GM21447 (cell line): ENCODE measurements around the gene RRBP1.

Experiments
- ATAC-seq: cut with Tn5 transposase; IDR thresholded peaks from one replicate; pipeline ENCODE4 v1.9.1; 2021; ENCODE audit not compliant: unreplicated experiment

The RRBP1 gene

DNA sequence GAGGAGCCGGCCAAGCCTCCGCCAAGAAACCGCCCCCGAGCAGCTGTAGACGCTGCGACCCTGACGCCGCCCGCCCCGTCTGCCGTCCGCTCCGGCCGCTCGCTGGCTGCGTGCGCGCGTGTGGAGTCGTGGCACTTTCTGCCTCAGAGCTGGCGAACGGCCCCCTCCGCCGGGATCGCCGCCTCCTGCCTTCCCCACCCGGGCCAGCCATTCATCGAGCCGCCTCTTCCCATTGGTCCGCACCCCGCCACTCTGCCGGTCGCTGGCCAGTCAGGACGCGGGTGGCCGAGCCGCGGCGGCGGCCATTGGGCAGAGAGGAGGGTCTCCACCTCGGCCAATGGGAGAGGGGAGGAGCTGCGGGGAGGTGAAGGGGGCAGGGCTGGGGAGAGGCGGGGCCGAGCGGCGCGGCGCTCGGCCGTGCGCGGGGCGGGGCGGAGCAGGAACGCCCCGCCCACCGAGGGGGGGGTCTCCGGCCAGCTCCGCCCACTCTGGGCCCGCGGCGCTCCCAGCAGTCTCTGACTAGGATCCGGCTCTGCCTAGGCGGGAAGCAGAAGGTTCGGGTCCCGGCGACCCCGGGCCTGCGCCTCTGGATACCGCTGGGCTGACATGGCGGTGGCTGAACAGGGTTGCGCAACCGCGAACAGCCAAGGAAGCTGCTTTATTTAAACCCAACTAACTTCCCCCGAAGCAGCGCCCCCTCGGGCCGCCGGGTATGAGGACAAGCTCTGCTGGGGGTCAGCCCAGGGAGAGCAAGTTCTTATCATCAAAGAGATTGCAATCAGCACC, at the start of gene RRBP1:
TSS of gene RRBP1 (minus strand) at position 140 of the 786 bp plus-strand sequence. CDS start 21,735 bp downstream, outside the sequence.
- peak; percentile 88 for ATAC-seq

DNA sequence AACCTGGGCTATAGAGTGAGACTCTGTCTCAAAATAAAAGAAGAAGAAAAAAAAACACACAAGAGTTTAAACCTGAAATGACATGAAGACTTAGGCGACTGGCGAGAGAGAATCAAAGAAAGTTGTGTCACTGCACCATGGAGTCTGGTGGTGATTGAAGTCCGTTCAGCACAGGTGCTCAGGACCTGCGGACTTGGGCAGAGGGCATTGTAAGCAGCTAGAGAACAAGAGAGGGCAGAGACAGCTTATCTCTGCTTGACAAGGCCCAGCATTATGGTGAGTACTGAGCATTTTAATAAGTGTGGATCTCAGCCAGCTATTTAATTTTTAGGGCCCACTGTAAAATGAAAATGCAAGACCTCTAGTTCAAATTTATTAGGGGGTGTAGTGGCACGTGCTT, 49.2 kb upstream of the RRBP1 start:
- no peak for ATAC-seq

GRCh38 chr20:17730071-17730470, 48.0 kb upstream of the RRBP1 start:
- ATAC-seq: no peak

DNA sequence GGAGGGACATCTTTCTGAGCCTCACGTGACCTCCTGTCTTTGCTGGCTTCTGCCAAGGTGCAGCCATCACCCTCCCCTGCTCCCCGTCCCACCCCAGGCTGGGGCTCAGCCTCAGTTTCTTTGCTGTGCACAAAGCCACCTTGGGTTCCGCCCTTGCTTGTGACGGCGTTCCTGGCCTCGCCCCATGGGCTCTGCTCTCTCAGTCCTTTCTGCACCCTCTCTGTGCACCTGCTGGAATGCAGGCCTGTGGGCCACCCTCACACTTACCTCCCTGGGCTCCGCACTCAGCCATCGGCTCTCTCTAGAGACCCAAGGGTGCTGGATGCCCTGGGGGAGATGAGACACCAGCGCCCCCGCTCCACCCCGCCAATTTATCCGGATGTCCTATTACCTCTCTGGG, 46.0 kb upstream of the RRBP1 start:
- ATAC-seq: no peak

DNA sequence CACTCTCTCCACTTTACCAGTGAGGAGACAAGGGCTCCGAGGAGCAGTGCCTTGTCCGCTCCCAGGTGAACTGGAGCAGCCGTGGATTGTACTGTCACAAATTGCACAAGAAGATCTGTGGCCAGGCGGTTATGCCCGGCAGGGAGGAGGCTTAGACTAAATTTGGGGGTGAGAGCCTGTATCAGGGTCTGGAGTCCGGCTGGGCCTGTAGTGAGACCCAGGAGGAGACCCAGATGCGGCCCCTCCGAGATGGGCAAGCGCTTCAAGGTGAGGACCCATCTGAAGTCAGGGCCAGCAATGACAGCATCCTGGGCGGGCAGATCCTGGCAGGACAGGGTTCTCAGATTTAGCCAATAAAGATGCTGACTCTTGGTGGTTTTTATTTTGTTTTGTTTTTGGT, 45.3 kb upstream of the RRBP1 start:
- ATAC-seq: no peak

DNA sequence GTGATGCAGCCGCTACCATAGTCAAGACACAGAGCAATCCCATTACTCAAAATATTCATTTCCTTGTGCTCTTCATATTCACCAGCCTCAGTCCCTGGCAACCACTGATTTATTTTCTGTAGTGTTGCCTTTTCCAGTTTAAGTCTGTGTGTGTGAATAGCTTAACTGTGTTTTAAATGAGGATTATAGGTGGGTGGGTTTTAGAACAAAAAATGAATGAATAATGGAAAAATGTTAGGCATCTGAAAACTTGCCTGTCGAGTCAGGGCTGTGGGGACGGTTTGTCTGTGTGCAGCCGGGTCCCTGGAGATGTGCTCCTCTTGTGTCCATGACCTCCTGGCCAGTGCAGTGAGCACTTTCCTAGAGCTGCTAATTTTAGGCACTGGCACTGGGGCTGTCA, 44.9 kb upstream of the RRBP1 start:
- ATAC-seq: no peak

DNA sequence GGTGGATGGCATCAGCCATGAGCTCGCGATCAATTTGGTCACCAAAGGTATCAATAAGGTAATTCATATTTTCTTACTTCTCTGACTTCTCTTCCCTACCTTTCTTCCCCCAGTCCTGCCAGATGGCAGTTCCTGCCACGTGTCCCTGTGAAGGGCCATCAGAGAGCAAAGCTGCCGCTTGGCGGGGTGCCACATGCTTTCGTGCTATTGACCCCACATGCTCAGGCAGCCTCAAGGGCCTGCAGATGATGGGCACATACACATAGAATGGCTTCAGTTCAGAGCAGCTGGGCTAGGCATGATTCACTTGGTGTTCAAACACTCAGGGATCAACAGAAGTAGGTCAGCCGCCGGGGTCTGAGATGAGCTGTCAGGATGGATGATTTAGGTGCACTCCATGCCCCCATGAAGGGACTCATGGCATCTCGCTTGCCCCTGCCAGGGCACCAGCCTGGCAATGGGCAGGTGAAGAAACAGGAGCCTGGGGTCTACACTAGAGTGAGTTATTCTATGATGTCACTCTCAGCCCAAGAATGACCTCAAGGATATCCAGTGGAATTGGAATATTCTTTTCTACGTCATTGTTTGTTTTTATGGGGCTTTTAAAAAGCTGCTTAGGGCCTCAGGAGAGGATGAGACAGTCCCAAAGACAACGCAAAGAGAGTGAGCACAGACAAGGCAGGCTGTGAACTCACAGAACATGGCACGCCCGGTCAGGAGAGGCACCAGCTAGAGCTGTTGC, 43.2 kb upstream of the RRBP1 start:
- ATAC-seq: no peak

GRCh38 chr20:17723301-17723691, 41.3 kb upstream of the RRBP1 start:
- ATAC-seq: no peak

DNA sequence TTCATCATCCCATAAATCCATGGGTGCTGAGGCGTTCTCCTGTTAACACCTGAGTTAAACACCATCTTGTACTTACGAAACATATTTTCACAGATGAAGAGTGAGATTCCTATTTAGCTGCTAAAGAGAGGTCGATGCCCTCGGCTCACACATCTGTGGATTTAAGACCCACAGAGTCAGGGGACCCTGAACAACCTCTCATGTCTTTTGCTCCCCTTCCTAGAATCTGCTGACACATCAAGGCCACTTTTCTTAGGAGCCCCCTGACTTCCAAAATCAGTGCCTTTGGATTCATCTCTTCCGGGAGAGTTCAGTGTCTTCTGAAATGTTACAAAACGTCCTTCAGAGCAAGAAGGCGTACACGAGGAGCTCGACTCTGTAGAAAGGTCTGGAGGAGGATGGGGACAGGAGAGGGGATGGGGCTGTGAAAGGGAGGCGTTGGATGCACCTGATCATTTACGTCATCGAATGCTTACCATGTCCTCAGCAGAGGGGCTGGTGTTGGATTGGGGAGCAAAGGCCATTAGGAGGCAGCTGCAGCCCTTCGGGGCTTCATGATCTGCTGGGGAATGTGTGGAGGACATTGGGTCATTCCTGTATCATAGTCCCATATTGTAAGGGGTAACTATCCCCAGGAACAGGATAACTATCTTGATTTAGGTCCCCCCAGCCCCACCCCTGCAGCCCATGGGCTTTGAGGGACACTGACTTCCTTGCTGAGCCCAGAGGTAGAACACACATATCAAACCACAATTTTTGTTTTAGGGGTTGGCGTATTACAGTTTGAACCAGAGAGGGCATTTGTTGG, 40.7 kb upstream of the RRBP1 start:
- ATAC-seq: no peak

DNA sequence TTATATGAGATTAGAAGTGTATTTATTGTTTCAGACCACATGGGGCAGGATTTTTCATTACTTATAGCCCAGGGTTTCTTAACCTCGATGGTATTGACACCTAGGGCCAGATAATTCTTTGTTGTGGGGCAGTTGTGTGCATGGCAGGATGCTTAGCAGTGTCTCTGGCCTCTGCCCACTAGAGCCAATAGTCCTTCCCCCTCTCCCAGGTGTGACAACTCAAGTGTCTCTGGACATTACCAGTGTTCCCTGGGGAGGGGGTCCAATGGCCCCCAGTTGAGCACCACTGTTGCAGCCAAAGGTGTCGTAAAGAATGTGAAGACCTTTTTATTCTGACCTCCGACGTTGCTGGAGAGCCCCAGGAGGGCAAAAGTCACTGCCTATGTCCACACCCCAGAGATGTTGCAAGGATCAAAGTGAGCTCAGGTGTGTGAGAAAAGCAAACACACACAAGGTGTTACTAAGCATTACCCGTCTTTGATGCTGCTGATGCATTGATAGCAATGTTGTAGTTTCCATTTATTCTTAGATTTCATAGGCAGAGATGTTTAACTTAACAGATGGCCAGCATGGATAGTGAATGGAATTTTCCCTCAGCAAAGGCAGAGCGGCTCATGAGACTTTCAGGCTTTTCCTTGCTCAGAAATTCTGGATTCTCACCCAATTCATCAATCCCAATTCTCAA, 39.9 kb upstream of the RRBP1 start:
- ATAC-seq: no peak

DNA sequence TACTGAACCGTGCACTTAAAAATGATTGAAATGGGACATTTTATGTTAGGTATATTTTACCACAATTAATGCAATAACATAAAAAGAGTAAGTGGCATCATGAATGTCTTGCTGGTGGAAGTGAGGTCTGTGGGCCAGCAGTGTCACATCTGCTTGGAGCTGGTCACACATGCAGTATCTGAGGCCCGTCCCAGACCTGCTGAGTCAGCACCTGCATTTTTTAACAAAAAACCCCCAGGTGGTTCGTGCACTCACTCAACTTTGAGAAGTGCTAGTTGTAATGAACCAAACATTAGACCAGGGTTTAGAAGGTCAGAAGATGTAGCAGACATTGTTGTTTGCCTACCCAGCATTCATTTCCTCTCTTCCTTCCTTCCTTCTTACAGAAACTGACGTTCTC, 38.7 kb upstream of the RRBP1 start:
- no peak for ATAC-seq

- ATAC-seq: no peak
These were observed 34.3 kb upstream of the RRBP1 start for GRCh38 chr20:17716331-17716730.

DNA sequence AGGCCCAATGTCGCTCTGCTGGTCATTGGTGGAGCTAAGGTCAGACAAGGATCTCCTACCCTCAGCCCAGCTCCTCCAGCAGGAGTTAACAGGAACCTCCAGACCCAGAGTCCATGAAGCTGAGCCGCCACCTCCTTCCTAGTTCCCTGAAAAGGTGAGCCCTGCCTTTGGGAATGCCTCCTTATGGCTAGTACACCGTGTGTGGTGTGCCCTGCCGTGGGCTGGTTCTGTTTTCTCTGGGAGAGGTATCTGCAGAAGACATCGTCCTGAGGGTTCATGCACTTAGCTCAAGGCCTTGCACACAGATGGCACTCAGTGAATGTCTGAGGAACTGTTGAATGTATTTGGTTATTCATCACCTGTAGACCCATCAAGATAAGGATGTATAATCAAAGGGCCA, 33.0 kb upstream of the RRBP1 start:
- ATAC-seq: no peak

DNA sequence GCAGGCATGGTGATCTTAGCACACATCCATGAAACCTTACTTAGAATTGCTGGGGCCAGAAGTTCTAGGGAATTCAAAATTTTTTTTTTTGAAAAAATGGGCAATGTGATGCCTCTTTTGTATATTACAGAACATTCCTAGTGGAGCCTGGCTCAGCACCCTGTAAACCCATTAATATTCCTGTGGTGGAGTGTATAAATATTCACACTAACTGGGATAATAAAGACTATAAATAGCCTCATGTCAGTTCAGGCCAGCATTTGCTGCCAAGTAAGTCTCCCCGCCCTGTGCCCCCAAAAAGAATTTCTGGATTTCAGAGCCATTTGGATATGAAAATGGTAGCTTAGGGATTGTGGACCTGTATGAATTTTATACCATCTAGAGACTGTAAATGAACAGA, 32.6 kb upstream of the RRBP1 start:
- no peak for ATAC-seq

DNA sequence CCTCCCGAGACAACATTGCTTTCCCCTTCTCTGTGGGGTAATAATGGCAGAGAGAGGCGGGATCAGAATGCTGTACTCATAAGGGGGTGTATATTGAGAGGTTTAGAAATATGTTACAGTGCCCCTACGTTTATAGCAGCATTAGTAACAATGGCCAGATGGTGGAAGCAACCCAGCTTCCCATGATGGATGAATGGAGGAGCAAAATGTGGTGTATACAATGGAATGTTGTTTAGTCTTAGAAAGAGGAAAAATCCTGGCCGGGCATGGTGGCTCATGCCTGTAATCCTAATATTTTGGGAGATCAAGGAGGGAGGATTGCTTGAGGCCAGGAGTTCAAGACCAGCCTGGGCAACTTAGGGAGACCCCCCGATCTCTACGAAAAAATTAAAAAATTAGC, 30.7 kb upstream of the RRBP1 start:
- ATAC-seq: no peak

DNA sequence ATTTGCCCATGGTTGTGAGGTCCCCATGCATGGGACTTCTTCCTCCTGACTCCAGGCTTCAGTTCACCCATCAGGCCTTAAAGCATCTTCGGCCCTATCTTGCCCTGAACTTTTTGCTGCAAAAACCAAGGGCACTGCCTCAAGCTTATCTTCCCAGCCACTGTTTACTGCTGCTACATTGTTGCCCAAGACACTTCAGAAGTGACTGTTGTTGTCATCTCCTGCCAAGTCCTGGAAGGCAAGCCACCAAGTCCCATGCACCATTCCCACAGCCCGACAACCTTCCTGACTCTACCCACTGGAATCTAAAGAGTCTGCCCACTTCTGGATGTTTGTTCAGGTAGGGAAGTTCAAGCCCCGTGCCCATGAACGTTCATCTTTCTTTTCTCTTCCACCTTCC, 30.2 kb upstream of the RRBP1 start:
- ATAC-seq: no peak

- ATAC-seq: no peak
These were observed 29.2 kb upstream of the RRBP1 start for GRCh38 chr20:17711267-17711627.

DNA sequence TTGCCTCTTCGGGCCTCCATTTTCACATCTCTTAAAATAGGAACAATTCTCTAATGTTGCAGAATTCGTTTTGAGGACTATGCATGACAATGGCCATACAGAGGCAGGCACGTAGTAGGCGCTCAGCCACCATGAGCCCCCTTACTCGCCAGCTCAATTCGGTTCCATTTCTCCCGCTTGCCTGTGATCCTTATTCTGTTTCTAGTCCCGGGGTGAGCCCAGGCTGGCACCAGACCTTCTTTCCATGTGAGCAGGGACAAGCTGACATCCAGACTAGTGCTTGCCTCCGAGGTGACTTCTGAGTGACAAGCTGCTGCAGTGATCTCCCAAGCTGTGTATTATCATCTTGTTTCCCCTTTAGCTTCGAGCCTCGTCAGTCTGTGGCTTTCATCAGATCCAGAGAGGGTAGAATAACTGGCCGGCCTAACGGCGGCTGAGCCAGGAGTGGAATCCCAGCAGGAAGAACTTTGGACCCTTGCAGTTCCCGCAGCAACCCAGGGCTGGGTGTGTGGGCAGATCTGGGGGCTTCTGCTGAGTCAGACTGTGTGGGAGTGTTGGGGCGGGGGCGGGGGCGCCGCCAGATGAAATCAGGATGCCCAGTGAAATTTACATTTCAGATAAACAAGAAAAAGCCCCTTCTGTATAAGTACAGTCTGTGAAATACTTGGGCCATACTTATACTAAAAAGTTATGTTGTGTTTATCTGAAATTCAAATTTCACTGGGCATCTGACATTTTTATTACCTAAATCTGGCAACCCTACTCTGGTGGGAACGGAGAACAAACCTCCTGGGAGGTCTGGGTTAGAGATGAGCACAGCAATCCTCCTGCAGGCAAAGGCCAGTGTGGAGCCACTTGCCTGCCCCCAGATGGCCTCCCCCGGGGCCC, 28.6 kb upstream of the RRBP1 start:
- no peak for ATAC-seq

DNA sequence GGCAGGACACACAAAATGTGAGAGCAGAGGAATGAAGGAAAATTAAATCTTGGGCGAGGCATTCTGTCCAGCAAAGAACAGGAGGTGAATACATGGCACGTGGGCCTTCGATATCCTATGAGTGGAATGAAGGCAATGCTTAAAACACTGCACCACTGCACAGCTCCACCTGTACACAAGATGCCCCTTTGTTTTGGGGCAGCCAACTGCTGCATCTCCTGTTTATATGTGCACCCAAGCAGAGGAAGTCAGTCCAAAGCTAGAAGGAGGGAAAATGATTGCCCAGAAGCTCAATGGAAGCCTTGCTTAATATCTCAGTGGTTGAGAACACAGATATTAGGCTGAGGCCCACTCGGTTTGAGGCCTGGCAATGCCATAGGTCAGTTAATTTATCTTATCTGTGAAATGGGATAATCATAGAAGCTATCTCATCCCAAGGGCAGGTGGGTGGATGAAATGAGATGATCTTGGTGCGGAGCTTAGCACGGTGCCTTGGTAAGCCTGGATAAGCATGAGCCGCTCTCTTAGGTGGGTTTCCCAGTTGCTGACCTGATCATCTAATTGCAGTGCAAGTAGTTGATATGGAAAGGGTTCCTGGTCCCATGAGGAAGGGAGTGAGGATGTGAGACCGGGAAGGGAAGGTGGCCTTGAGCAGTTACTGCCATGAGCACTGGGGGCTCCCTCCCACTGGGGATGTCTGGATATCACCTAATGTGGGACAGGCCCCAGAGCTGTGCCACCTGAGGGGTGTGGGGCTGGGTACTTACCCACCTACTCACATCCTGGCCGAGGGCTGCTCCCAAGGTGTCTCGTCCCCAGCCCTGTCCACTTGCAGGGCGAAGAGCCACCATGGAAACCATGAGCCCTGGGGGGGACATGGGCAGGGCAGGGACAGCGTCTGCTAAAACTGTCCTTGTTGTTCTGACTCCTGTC, 27.6 kb upstream of the RRBP1 start:
- no peak for ATAC-seq
